ENCODE data around the gene CDH4. TPM values are rescaled to one million over a fixed set of nuclear protein-coding genes. Genes with fewer than 3 reads are reported as not detected.

Gene CDH4
- total RNA-seq, 2 experiments from 2014 or later, result 0.10 to 0.15 TPM

- no peaks in the 10 kb centered on the region for H3K36me3 Mint-ChIP-seq (ENCODE audit: low read depth)
- intact Hi-C loops (cut with micrococcal nuclease), result no loop called here
- no peak for DNase-seq
- no peak overlapping the region for H3K4me3 Mint-ChIP-seq
- no peaks in the 10 kb centered on the region for H3K4me1 Mint-ChIP-seq (ENCODE audit: low read depth)
- CTCF ChIA-PET, result no interaction called here
- H3K27me3 Mint-ChIP-seq (ENCODE audit: low read depth), result no peaks in the 10 kb centered on the region
- no peaks in the 10 kb centered on the region for H3K9me3 Mint-ChIP-seq
- no peak overlapping the region for H3K27ac Mint-ChIP-seq
Measured at GRCh38 chr20:61299618-61300017, 47.6 kb downstream of the CDH4 start.

- DNase-seq, result no peak
- H3K27ac Mint-ChIP-seq, result no peak overlapping the region
- H3K9me3 Mint-ChIP-seq, result no peaks in the 10 kb centered on the region
- H3K4me3 Mint-ChIP-seq, result no peak overlapping the region
- H3K27me3 Mint-ChIP-seq (ENCODE audit: low read depth), result no peaks in the 10 kb centered on the region
- intact Hi-C loops (cut with micrococcal nuclease), result no loop called here
- H3K4me1 Mint-ChIP-seq (ENCODE audit: low read depth), result no peaks in the 10 kb centered on the region
- no peaks in the 10 kb centered on the region for H3K36me3 Mint-ChIP-seq (ENCODE audit: low read depth)
- CTCF ChIA-PET, result no interaction called here
Measured at GRCh38 chr20:61300293-61300692, 48.2 kb downstream of the CDH4 start.

GRCh38 chr20:61300709-61301108, 48.6 kb downstream of the CDH4 start:
- no peaks in the 10 kb centered on the region for H3K36me3 Mint-ChIP-seq (ENCODE audit: low read depth)
- intact Hi-C loops (cut with micrococcal nuclease), result no loop called here
- CTCF ChIA-PET, result no interaction called here
- no peaks in the 10 kb centered on the region for H3K27me3 Mint-ChIP-seq (ENCODE audit: low read depth)
- H3K9me3 Mint-ChIP-seq, result no peaks in the 10 kb centered on the region
- H3K27ac Mint-ChIP-seq, result no peak overlapping the region
- no peak for DNase-seq
- H3K4me3 Mint-ChIP-seq, result no peak overlapping the region
- H3K4me1 Mint-ChIP-seq (ENCODE audit: low read depth), result no peaks in the 10 kb centered on the region

GRCh38 chr20:61301711-61302525, 49.9 kb downstream of the CDH4 start:
- H3K9me3 Mint-ChIP-seq, result no peaks in the 10 kb centered on the region
- H3K4me1 Mint-ChIP-seq (ENCODE audit: low read depth), result no peaks in the 10 kb centered on the region
- no peaks in the 10 kb centered on the region for H3K36me3 Mint-ChIP-seq (ENCODE audit: low read depth)
- CTCF ChIA-PET, result no interaction called here
- no peak for DNase-seq
- intact Hi-C loops (cut with micrococcal nuclease), result no loop called here
- H3K27ac Mint-ChIP-seq, result no peak overlapping the region
- no peak overlapping the region for H3K4me3 Mint-ChIP-seq
- H3K27me3 Mint-ChIP-seq (ENCODE audit: low read depth), result no peaks in the 10 kb centered on the region

- intact Hi-C loops (cut with micrococcal nuclease), result no loop called here
- H3K4me3 Mint-ChIP-seq, result no peak overlapping the region
- no peaks in the 10 kb centered on the region for H3K4me1 Mint-ChIP-seq (ENCODE audit: low read depth)
- DNase-seq, result no peak
- no peaks in the 10 kb centered on the region for H3K36me3 Mint-ChIP-seq (ENCODE audit: low read depth)
- H3K27ac Mint-ChIP-seq, result no peak overlapping the region
- H3K9me3 Mint-ChIP-seq, result no peaks in the 10 kb centered on the region
- CTCF ChIA-PET, result no interaction called here
- H3K27me3 Mint-ChIP-seq (ENCODE audit: low read depth), result no peaks in the 10 kb centered on the region
Measured at GRCh38 chr20:61303217-61303616, 51.2 kb downstream of the CDH4 start.

- CTCF ChIA-PET, result no interaction called here
- H3K27me3 Mint-ChIP-seq (ENCODE audit: low read depth), result no peaks in the 10 kb centered on the region
- H3K9me3 Mint-ChIP-seq, result no peaks in the 10 kb centered on the region
- intact Hi-C loops (cut with micrococcal nuclease), result no loop called here
- no peak overlapping the region for H3K4me3 Mint-ChIP-seq
- no peak for DNase-seq
- H3K4me1 Mint-ChIP-seq (ENCODE audit: low read depth), result no peaks in the 10 kb centered on the region
- no peaks in the 10 kb centered on the region for H3K36me3 Mint-ChIP-seq (ENCODE audit: low read depth)
- H3K27ac Mint-ChIP-seq, result no peak overlapping the region
Measured at GRCh38 chr20:61303675-61304074, 51.6 kb downstream of the CDH4 start.

GRCh38 chr20:61304750-61305149, 52.7 kb downstream of the CDH4 start:
- H3K4me1 Mint-ChIP-seq (ENCODE audit: low read depth), result no peaks in the 10 kb centered on the region
- intact Hi-C loops (cut with micrococcal nuclease), result no loop called here
- CTCF ChIA-PET, result no interaction called here

GRCh38 chr20:61306937-61307475, 54.9 kb downstream of the CDH4 start:
- Mint-ChIP-seq H3K36me3 (ENCODE audit: low read depth) (no peaks in the 10 kb centered on the region), H3K4me1 (ENCODE audit: low read depth) (no peaks in the 10 kb centered on the region), H3K27ac (no peak overlapping the region), H3K9me3 (peaks cover 2% of the 10 kb centered on the region), H3K27me3 (ENCODE audit: low read depth) (no peaks in the 10 kb centered on the region), H3K4me3 (no peak overlapping the region)
- DNase-seq, result no peak
- intact Hi-C loops (cut with micrococcal nuclease), result no loop called here
- CTCF ChIA-PET, result no interaction called here

More at GRCh38 chr20:61304750-61305149, 52.7 kb downstream of the CDH4 start:
- no peak overlapping the region for H3K4me3 Mint-ChIP-seq
- no peaks in the 10 kb centered on the region for H3K36me3 Mint-ChIP-seq (ENCODE audit: low read depth)
- no peaks in the 10 kb centered on the region for H3K9me3 Mint-ChIP-seq
- no peak for DNase-seq
- no peaks in the 10 kb centered on the region for H3K27me3 Mint-ChIP-seq (ENCODE audit: low read depth)
- H3K27ac Mint-ChIP-seq, result no peak overlapping the region

GRCh38 chr20:61307686-61308476, 55.8 kb downstream of the CDH4 start:
- H3K27me3 Mint-ChIP-seq (ENCODE audit: low read depth), result no peaks in the 10 kb centered on the region
- no peaks in the 10 kb centered on the region for H3K36me3 Mint-ChIP-seq (ENCODE audit: low read depth)
- H3K4me1 Mint-ChIP-seq (ENCODE audit: low read depth), result no peaks in the 10 kb centered on the region
- no peak for DNase-seq
- peaks cover 2% of the 10 kb centered on the region for H3K9me3 Mint-ChIP-seq
- CTCF ChIA-PET, result no interaction called here
- intact Hi-C loops (cut with micrococcal nuclease), result no loop called here
- H3K27ac Mint-ChIP-seq, result no peak overlapping the region
- H3K4me3 Mint-ChIP-seq, result no peak overlapping the region

- Mint-ChIP-seq H3K4me1 (ENCODE audit: low read depth) (no peaks in the 10 kb centered on the region), H3K4me3 (no peak overlapping the region), H3K27ac (no peak overlapping the region), H3K36me3 (ENCODE audit: low read depth) (no peaks in the 10 kb centered on the region), H3K9me3 (peaks cover 2% of the 10 kb centered on the region), H3K27me3 (ENCODE audit: low read depth) (no peaks in the 10 kb centered on the region)
- CTCF ChIA-PET, result no interaction called here
- intact Hi-C loops (cut with micrococcal nuclease), result no loop called here
- DNase-seq, result no peak
Measured at GRCh38 chr20:61308477-61308774, 56.4 kb downstream of the CDH4 start.

- H3K27me3 Mint-ChIP-seq (ENCODE audit: low read depth), result no peaks in the 10 kb centered on the region
- no peak overlapping the region for H3K4me3 Mint-ChIP-seq
- H3K9me3 Mint-ChIP-seq, result peaks cover 2% of the 10 kb centered on the region
- no peaks in the 10 kb centered on the region for H3K4me1 Mint-ChIP-seq (ENCODE audit: low read depth)
- no peak for DNase-seq
- CTCF ChIA-PET, result no interaction called here
- H3K36me3 Mint-ChIP-seq (ENCODE audit: low read depth), result no peaks in the 10 kb centered on the region
- H3K27ac Mint-ChIP-seq, result no peak overlapping the region
- intact Hi-C loops (cut with micrococcal nuclease), result no loop called here
Measured at GRCh38 chr20:61310954-61311353, 58.9 kb downstream of the CDH4 start.

- H3K27me3 Mint-ChIP-seq (ENCODE audit: low read depth), result no peaks in the 10 kb centered on the region
- peaks cover 2% of the 10 kb centered on the region for H3K9me3 Mint-ChIP-seq
- no peak overlapping the region for H3K27ac Mint-ChIP-seq
Measured at GRCh38 chr20:61311656-61312387, 59.8 kb downstream of the CDH4 start.

More at GRCh38 chr20:61311656-61312387, 59.8 kb downstream of the CDH4 start:
- Mint-ChIP-seq H3K4me3 (no peak overlapping the region), H3K36me3 (ENCODE audit: low read depth) (no peaks in the 10 kb centered on the region), H3K4me1 (ENCODE audit: low read depth) (no peaks in the 10 kb centered on the region)
- intact Hi-C loops (cut with micrococcal nuclease), result no loop called here
- no peak for DNase-seq
- CTCF ChIA-PET, result no interaction called here
